ENCODE data around the gene BEAN1.
"Not testable (repeated sequence)": the region's sequence is repeated elsewhere in the genome, so short reads cannot be mapped to it uniquely, and the experiment has no call there.

BEAN1 gene

DNA sequence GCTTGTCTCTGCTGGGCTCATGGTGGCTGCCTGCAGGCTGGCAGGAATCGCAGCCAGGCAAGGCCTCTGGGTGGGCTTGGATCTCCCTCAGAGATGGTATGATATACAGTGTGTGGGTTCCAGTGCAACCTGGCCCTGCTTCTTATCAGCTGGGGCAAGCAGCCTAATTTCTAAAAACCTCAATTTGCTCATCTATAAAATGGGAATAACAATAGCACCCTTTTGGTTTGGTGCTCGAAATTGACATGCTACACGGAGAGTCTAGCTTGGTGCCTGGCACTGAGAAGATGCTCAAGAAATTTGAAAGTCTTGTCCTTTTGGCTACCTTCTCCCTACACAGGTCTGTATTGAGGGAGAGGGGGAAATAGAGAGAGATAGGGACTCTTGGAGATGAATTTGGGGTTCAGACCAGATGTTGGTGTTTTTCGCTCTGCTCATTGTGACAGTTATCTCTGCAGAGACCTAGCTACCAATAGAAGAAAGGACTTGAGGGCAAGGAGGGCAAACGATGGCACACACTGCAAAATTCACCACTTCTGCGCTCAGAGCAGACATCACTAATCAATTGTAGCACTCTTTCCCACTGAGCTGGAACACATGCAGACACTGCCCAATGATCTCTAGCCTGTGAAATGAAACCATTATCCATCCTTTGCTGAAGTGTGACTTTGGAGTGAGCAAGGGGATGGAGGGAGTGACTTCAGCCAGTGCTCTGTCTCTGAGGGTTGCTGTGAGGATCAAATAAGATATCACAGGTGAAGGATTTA lies 15.6 kb downstream of the BEAN1 start:
- DNase-seq = no peak

- DNase-seq = no peak
Measured at GRCh38 chr16:66443269-66443652, 16.2 kb downstream of the BEAN1 start.

DNA sequence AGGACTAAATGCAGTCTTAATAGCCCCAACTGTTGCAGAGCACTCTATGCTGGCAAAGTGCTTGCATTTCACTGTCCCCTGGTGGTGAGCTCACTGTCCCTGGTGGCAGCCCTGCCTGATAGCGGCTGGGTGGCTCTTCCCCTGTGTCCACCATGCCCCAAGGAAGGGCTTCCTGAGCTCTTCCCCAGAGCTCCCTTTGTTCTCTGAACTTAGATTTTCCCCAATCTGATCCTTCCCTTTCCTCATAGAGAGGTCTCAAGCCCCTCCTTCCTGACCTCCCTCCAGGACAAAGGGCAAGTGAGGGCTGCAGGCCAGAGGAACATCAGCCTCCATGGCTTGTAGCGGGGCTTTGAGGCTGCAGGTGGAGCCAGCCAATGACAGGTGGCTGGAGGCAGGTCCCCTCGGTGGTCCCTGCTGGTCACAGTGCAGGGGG lies 17.0 kb downstream of the BEAN1 start:
- DNase-seq = no peak

DNA sequence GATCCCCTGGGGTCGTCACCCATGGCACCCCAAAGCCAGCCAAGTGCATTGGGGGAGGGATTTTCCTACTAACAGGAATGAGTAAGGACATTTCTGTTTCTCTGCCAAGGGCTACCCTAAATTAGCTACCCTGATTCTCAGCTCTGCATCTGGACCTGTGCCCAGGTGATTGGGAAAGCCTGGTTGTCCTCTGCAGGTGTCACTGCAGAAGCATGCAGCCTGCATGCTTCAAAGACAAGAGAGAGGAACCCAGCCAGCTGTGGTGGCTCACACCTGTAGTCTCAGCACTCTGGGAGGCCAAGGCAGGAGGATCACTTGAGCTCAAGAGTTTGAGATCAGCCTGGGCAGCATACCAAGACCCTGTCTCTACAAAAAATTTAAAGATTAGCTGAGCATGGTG lies 19.6 kb downstream of the BEAN1 start:
- DNase-seq = no peak

DNA sequence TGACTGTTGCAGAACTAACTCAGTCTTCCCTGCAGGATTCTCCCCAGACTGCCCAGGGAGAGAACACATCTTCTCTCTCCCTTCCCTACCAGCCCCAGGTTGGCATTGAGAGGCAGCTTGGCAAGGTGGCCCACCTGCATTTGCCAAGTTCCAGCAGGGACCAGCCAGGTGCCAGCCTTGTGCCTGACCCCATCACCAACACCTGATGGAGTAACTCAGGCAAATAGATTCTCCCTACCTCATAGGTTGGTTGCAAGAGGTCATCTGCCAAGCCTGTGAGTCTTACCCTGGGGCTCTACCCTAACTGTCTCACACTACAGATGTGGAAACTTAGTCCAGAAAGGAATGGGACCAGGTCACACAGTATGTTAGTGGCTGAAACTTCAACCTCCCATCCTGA lies 20.4 kb downstream of the BEAN1 start:
- DNase-seq = no peak

GRCh38 chr16:66451548-66451947 lies 24.5 kb downstream of the BEAN1 start:
- DNase-seq = no peak

- DNase-seq = not testable (repeated sequence)
Measured at GRCh38 chr16:66453230-66453629, 26.1 kb downstream of the BEAN1 start.

DNA sequence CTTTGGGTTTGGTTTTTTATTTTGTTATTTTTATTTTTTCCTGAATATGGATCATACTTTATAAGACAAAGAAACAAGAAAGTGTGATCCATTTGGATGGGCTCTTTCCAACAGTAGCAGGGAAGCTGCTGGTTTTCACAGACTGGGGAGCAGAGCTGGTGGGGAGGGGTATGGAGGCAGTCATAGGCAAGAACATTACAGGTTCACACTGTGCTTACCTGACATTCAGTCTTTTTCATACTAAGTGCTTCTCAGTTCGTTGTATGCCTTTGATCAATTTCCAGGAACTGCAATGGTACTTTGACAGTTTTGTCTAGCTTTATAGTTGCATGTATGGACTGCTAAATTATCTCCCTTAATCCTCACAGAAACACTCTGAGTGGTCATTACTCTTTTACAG lies 27.7 kb downstream of the BEAN1 start:
- DNase-seq = no peak

- DNase-seq = no peak
Measured at GRCh38 chr16:66455970-66456369, 28.9 kb downstream of the BEAN1 start.

DNA sequence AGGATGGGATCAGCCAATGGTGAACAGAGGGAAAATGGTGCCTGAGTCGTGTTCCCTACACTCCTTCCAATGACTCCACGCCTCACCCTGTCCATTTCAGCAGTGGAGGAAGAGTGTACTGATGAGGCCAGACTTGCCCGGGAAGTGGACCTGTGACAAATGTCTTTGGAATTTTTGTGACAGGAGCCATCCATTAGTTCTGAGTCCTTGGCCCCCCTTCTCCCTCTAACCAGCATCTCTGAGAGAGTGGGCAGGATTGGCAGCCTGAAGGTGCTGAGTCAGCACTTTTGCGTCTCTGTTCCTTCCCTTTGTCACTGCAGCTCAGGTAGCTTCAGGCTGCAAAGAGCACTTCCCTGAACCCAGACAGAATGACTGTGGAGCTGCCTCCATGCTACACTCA lies 30.8 kb downstream of the BEAN1 start:
- DNase-seq = peak; percentile 55

DNA sequence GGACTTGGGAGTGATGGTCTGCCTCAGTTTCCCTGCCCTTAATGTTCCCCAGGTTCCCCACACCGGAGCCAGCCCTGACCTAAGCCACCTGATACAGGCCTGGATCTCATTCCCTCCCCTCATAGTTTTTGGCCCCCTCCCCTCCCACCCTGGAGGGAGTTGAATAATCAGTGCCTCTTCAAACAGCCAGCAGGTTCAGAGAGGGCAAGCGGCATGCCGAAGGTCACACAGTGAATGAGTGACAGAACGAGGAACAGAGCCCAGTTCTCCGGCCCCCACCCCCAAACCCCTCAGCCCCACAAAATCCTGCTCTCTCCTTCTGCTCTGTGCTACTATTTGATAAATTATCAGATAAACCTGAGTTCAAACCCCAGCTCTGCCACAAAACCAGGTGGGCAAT lies 31.2 kb downstream of the BEAN1 start:
- no peak for DNase-seq

DNA sequence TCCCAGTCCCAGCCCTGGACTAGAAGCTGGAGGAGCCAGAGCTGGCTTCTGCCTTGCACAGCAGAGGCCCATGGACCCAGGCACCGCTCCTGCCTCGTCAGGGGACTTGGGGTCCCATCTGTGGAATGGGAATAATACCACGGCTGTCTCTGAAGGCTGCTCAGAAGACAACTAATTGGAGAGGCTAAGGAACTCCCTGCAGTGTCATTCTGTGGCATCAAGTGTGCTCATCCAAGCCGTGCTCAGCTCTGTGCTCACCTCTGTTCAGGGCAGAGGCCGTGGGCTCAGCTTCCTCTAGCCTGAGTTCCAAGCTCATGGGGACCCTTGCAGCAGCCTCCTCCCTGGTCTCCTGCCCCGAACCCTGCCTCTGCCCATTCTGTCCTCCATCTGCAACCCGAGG lies 31.8 kb downstream of the BEAN1 start:
- DNase-seq = no peak

DNA sequence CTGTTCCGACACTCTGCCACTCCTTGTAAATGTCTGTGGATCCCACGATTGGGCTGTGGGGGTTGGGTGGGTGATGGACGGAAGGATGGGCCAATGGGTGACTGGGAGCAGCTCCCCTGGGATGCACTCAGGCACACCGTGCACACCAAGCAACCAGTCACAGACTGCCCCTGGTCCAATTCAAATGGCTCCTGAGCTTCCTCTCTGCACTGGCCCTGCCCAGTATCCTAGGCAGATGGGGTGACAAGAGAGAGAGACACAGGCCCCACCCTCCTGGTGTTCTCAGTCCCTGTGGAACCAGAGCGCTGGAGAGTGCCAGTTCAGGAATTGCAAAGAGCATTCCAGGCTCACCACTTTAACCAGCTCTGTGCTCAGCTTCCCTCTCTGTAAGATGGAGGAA lies 32.8 kb downstream of the BEAN1 start:
- peak; percentile 73 for DNase-seq

DNA sequence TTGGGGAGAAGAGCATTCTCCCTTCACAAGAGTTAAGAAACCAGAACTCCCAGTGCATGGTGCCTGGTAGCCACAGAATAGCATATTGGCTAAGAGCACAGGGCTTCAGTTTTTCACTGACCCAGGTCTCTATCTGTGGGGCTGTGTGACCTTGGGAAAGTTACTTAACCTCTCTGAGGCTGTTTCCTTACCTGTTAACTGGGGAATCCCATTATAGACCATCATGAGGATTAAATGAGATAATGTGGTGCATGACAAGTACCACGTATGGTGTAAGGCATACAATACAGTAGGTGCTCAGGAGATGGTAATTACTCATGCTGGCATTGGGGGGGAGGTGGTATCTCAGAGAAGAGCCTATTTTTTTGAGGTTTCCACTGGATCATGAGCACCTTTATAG lies 33.6 kb downstream of the BEAN1 start:
- no peak for DNase-seq

DNA sequence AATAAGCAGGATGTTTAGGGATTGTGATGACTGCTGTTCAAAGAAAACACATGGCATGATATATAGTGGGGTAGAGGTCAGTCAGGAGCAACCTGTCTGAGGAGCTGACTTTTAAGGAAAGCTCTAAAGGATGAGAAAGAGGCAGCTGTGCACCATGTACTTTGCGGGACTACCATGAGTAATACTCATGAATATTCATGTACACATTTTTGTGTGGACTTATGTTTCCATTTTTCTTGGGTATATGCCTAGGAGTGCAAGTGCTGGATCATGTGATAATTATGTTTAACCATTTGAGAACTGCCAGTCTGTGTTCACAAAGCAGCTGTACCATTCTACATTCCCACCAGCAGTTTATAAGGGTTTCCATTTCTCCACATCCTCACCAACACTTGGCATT lies 35.8 kb downstream of the BEAN1 start:
- DNase-seq = no peak

DNA sequence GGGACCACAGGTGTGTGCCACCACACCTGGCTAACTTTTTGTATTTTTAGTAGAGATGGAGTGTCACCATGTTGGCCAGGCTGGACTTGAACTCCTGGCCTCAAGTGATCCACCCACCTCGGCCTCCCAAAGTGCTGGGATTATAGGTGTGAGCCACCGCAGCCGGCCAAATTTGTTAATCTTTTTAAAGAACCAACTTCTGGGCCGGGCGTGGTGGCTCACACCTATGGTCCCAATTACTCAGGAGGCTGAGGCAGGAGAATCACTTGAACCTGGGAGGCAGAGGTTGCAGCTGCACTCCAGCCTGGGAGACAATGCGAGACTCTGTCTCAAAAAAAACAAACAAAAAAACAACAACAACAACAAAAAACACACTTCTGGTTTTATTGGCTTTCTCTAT lies 38.9 kb downstream of the BEAN1 start:
- DNase-seq = not testable (repeated sequence)

GRCh38 chr16:66466636-66467035 lies 39.5 kb downstream of the BEAN1 start:
- not testable (repeated sequence) for DNase-seq

GRCh38 chr16:66467611-66468010 lies 40.5 kb downstream of the BEAN1 start:
- no peak for DNase-seq

GRCh38 chr16:66468321-66468965 lies 41.3 kb downstream of the BEAN1 start:
- DNase-seq = no peak

DNA sequence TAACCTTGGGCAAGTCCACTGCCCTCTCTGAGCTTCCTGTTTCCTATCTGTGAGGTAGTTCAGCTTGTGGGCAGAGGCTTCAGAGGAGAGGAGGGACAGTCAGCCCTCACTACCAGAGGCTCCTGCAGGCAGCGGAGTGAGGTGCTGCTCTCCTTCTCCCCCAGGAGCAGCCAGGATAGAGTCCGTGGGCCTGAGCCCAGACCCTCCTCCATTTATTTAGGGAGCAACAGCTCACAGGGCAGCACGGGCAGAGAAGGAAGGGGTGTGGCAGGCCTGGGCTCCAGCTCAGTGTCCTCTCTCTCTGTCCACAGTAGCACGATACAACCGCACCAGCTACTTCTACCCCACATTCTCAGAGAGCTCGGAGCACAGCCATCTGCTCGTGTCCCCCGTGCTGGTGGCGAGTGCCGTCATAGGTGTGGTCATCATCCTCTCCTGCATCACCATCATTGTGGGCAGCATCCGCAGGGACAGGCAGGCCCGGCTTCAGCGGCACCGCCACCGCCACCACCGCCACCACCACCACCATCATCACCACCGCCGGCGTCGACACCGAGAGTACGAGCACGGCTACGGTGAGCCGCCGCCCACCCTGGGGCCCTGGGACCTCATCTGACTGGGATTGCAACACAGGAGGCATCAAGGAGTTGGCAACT lies 42.3 kb downstream of the BEAN1 start:
- DNase-seq = no peak

- no peak for DNase-seq
Measured at GRCh38 chr16:66469947-66470546, 43.0 kb downstream of the BEAN1 start.

- DNase-seq = no peak
Measured at GRCh38 chr16:66470556-66470955, 43.5 kb downstream of the BEAN1 start.

GRCh38 chr16:66471264-66471663 lies 44.2 kb downstream of the BEAN1 start:
- DNase-seq = no peak
